ENCODE data around the gene EFCC1.

The EFCC1 gene

GRCh38 chr3:129005526-129006303, 4.6 kb downstream of the EFCC1 start:
- H3K27ac ChIP-seq (ENCODE audit: low read depth, low read length): no peak overlapping the region
- no peak overlapping the region for H3K9ac ChIP-seq (ENCODE audit: low read depth, low read length)
- no peaks in the 10 kb centered on the region for H3K36me3 ChIP-seq (ENCODE audit: control insufficient read depth, insufficient read depth, low read length)
- H3K9me3 ChIP-seq (ENCODE audit: control insufficient read depth, insufficient read depth, low read length): no peaks in the 10 kb centered on the region
- H3K27me3 ChIP-seq (ENCODE audit: control insufficient read depth, insufficient read depth, low read length): peaks cover 77% of the 10 kb centered on the region
- H3K4me3 ChIP-seq (ENCODE audit: low read depth, low read length): no peak overlapping the region
- no peaks in the 10 kb centered on the region for H3K4me1 ChIP-seq (ENCODE audit: control insufficient read depth, insufficient read depth, low read length)

GRCh38 chr3:129006864-129007263, 5.8 kb downstream of the EFCC1 start:
- Histone ChIP-seq H3K36me3 (ENCODE audit: control insufficient read depth, insufficient read depth, low read length) (no peaks in the 10 kb centered on the region), H3K4me3 (ENCODE audit: low read depth, low read length) (no peak overlapping the region), H3K27ac (ENCODE audit: low read depth, low read length) (no peak overlapping the region), H3K27me3 (ENCODE audit: control insufficient read depth, insufficient read depth, low read length) (peaks cover 66% of the 10 kb centered on the region), H3K9ac (ENCODE audit: low read depth, low read length) (no peak overlapping the region), H3K9me3 (ENCODE audit: control insufficient read depth, insufficient read depth, low read length) (no peaks in the 10 kb centered on the region), H3K4me1 (ENCODE audit: control insufficient read depth, insufficient read depth, low read length) (no peaks in the 10 kb centered on the region)

GRCh38 chr3:129007792-129008191, 6.7 kb downstream of the EFCC1 start:
- H3K36me3 ChIP-seq (ENCODE audit: control insufficient read depth, insufficient read depth, low read length): no peaks in the 10 kb centered on the region
- peaks cover 56% of the 10 kb centered on the region for H3K27me3 ChIP-seq (ENCODE audit: control insufficient read depth, insufficient read depth, low read length)
- H3K9me3 ChIP-seq (ENCODE audit: control insufficient read depth, insufficient read depth, low read length): no peaks in the 10 kb centered on the region

GRCh38 chr3:129009266-129009665, 8.2 kb downstream of the EFCC1 start:
- H3K36me3 ChIP-seq (ENCODE audit: control insufficient read depth, insufficient read depth, low read length): no peaks in the 10 kb centered on the region
- no peak overlapping the region for H3K9ac ChIP-seq (ENCODE audit: low read depth, low read length)
- no peak overlapping the region for H3K4me3 ChIP-seq (ENCODE audit: low read depth, low read length)
- H3K9me3 ChIP-seq (ENCODE audit: control insufficient read depth, insufficient read depth, low read length): no peaks in the 10 kb centered on the region
- H3K27me3 ChIP-seq (ENCODE audit: control insufficient read depth, insufficient read depth, low read length): peaks cover 42% of the 10 kb centered on the region
- no peak overlapping the region for H3K27ac ChIP-seq (ENCODE audit: low read depth, low read length)
- H3K4me1 ChIP-seq (ENCODE audit: control insufficient read depth, insufficient read depth, low read length): no peaks in the 10 kb centered on the region

More at GRCh38 chr3:129007792-129008191, 6.7 kb downstream of the EFCC1 start:
- no peak overlapping the region for H3K9ac ChIP-seq (ENCODE audit: low read depth, low read length)
- no peak overlapping the region for H3K27ac ChIP-seq (ENCODE audit: low read depth, low read length)
- H3K4me1 ChIP-seq (ENCODE audit: control insufficient read depth, insufficient read depth, low read length): no peaks in the 10 kb centered on the region
- H3K4me3 ChIP-seq (ENCODE audit: low read depth, low read length): no peak overlapping the region

- H3K9ac ChIP-seq (ENCODE audit: low read depth, low read length): no peak overlapping the region
- no peak overlapping the region for H3K4me3 ChIP-seq (ENCODE audit: low read depth, low read length)
- H3K9me3 ChIP-seq (ENCODE audit: control insufficient read depth, insufficient read depth, low read length): no peaks in the 10 kb centered on the region
- H3K36me3 ChIP-seq (ENCODE audit: control insufficient read depth, insufficient read depth, low read length): no peaks in the 10 kb centered on the region
- H3K4me1 ChIP-seq (ENCODE audit: control insufficient read depth, insufficient read depth, low read length): no peaks in the 10 kb centered on the region
- no peak overlapping the region for H3K27ac ChIP-seq (ENCODE audit: low read depth, low read length)
- peaks cover 30% of the 10 kb centered on the region for H3K27me3 ChIP-seq (ENCODE audit: control insufficient read depth, insufficient read depth, low read length)
These were observed 9.3 kb downstream of the EFCC1 start for GRCh38 chr3:129010310-129010956.

- no peak overlapping the region for H3K27ac ChIP-seq (ENCODE audit: low read depth, low read length)
- H3K36me3 ChIP-seq (ENCODE audit: control insufficient read depth, insufficient read depth, low read length): no peaks in the 10 kb centered on the region
- H3K9me3 ChIP-seq (ENCODE audit: control insufficient read depth, insufficient read depth, low read length): no peaks in the 10 kb centered on the region
- H3K4me1 ChIP-seq (ENCODE audit: control insufficient read depth, insufficient read depth, low read length): no peaks in the 10 kb centered on the region
- H3K27me3 ChIP-seq (ENCODE audit: control insufficient read depth, insufficient read depth, low read length): peaks cover 2% of the 10 kb centered on the region; the same call in 1 of the 2 replicates
- no peak overlapping the region for H3K4me3 ChIP-seq (ENCODE audit: low read depth, low read length)
- no peak overlapping the region for H3K9ac ChIP-seq (ENCODE audit: low read depth, low read length)
These were observed 12.4 kb downstream of the EFCC1 start for GRCh38 chr3:129013491-129013891.

- Histone ChIP-seq H3K9ac (ENCODE audit: low read depth, low read length) (no peak overlapping the region), H3K27me3 (ENCODE audit: control insufficient read depth, insufficient read depth, low read length) (no peaks in the 10 kb centered on the region; the same call in 1 of the 2 replicates), H3K4me1 (ENCODE audit: control insufficient read depth, insufficient read depth, low read length) (no peaks in the 10 kb centered on the region), H3K27ac (ENCODE audit: low read depth, low read length) (no peak overlapping the region), H3K9me3 (ENCODE audit: control insufficient read depth, insufficient read depth, low read length) (no peaks in the 10 kb centered on the region), H3K4me3 (ENCODE audit: low read depth, low read length) (no peak overlapping the region), H3K36me3 (ENCODE audit: control insufficient read depth, insufficient read depth, low read length) (no peaks in the 10 kb centered on the region)
These were observed 13.0 kb downstream of the EFCC1 start for GRCh38 chr3:129014148-129014547.

- no peaks in the 10 kb centered on the region for H3K9me3 ChIP-seq (ENCODE audit: control insufficient read depth, insufficient read depth, low read length)
- no peaks in the 10 kb centered on the region for H3K4me1 ChIP-seq (ENCODE audit: control insufficient read depth, insufficient read depth, low read length)
- H3K4me3 ChIP-seq (ENCODE audit: low read depth, low read length): no peak overlapping the region
- H3K27ac ChIP-seq (ENCODE audit: low read depth, low read length): no peak overlapping the region
- no peak overlapping the region for H3K9ac ChIP-seq (ENCODE audit: low read depth, low read length)
- no peaks in the 10 kb centered on the region; the same call in 1 of the 2 replicates for H3K27me3 ChIP-seq (ENCODE audit: control insufficient read depth, insufficient read depth, low read length)
- no peaks in the 10 kb centered on the region for H3K36me3 ChIP-seq (ENCODE audit: control insufficient read depth, insufficient read depth, low read length)
These were observed 13.8 kb downstream of the EFCC1 start for GRCh38 chr3:129014793-129015345.

GRCh38 chr3:129015388-129016105, 14.4 kb downstream of the EFCC1 start:
- no peak overlapping the region for H3K4me3 ChIP-seq (ENCODE audit: low read depth, low read length)

GRCh38 chr3:129016356-129016719, 15.2 kb downstream of the EFCC1 start:
- Histone ChIP-seq H3K9me3 (ENCODE audit: control insufficient read depth, insufficient read depth, low read length) (no peaks in the 10 kb centered on the region), H3K27ac (ENCODE audit: low read depth, low read length) (no peak overlapping the region), H3K4me3 (ENCODE audit: low read depth, low read length) (no peak overlapping the region), H3K27me3 (ENCODE audit: control insufficient read depth, insufficient read depth, low read length) (no peaks in the 10 kb centered on the region; the same call in 1 of the 2 replicates), H3K4me1 (ENCODE audit: control insufficient read depth, insufficient read depth, low read length) (no peaks in the 10 kb centered on the region), H3K9ac (ENCODE audit: low read depth, low read length) (no peak overlapping the region), H3K36me3 (ENCODE audit: control insufficient read depth, insufficient read depth, low read length) (no peaks in the 10 kb centered on the region)

More at GRCh38 chr3:129015388-129016105, 14.4 kb downstream of the EFCC1 start:
- Histone ChIP-seq H3K4me1 (ENCODE audit: control insufficient read depth, insufficient read depth, low read length) (no peaks in the 10 kb centered on the region), H3K36me3 (ENCODE audit: control insufficient read depth, insufficient read depth, low read length) (no peaks in the 10 kb centered on the region), H3K9me3 (ENCODE audit: control insufficient read depth, insufficient read depth, low read length) (no peaks in the 10 kb centered on the region), H3K27ac (ENCODE audit: low read depth, low read length) (no peak overlapping the region), H3K9ac (ENCODE audit: low read depth, low read length) (no peak overlapping the region), H3K27me3 (ENCODE audit: control insufficient read depth, insufficient read depth, low read length) (no peaks in the 10 kb centered on the region; the same call in 1 of the 2 replicates)
